Measurements from ENCODE around the gene CCDC158. TPM values are rescaled to one million over a fixed set of nuclear protein-coding genes. Genes with fewer than 3 reads are reported as not detected.

CCDC158 gene
- total and polyA plus RNA-seq, 4 donors, result 0.04 to 0.37 (median 0.14) TPM

DNA sequence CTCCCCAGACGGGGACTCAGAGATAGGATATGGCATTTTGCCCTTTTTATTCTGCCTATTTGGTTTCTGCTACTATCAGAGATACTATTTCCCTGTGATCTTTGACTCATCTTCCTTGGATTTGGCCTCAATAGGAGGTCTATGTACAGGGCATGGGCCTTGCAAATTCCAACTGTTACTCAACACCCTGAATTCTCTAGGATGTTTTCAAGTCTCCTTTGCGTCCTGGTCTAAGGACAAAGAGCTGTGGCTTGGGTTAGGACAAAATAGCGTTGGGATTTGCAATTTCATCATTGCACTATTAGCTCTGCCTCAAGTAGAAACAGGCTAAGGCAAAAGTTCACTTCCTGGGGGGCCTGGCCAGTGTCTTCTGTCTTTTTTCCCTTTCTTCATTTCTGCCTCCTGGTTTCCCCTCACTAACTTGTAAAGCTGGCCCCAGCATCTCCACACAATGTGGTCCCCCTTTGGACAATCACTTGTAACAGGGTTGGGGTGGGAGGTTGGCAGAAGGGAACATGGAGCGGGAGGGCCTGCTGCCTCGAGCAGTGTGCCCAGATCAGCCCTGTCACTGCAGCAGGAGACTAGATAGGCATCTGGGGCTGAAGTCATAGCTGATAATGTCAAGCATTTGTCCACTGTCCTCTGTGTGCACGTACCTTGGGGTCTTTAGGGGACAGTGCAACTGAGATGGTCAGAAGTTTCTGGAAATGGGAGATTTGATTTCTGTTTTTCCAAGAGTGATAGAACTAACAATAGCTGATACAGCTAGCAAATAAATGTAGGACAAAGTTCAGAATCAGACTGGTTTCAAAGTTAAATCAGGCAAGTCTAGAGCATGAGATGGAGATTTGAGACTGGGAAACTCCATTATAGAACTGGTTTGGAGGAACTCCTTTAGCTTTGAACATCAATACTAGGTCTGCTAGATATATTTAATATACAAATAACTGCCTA lies 140.2 kb downstream of the CCDC158 start:
- no peaks in the 10 kb centered on the region for H3K4me1 ChIP-seq (ENCODE audit: control insufficient read depth in 5 of 5, insufficient read depth in 5 of 5, low read length in 5 of 5)
- H3K36me3 ChIP-seq (ENCODE audit: control insufficient read depth in 4 of 4, insufficient read depth in 4 of 4, low read length in 4 of 4), result no peaks in the 10 kb centered on the region
- H3K27me3 ChIP-seq (ENCODE audit: control insufficient read depth in 3 of 3, insufficient read depth in 3 of 3, low read length in 2 of 3), result no peaks in the 10 kb centered on the region
- DNase-seq, result no peak
- ATAC-seq (ENCODE audit: insufficient read depth, low FRiP score), result no peak
- H3K27ac ChIP-seq (ENCODE audit: low read depth in 1 of 2, low read length in 1 of 2), result peak overlapping the region in 1 of 2 donors; percentile 15
- 81 to 86% methylated on average over 6 of the region's 6 CpGs for WGBS, 2 donors
- H3K9me3 ChIP-seq (ENCODE audit: control insufficient read depth in 4 of 4, insufficient read depth in 3 of 4, low read length in 3 of 4), result peaks cover 0 to 2% (median 0%) of the 10 kb centered on the region in 4 donors
- no peak overlapping the region for H3K4me3 ChIP-seq
- H3K9ac ChIP-seq (ENCODE audit: insufficient read depth in 1 of 2, low read length in 2 of 2), result no peak overlapping the region
- TF ChIP-seq, protein P1, sequence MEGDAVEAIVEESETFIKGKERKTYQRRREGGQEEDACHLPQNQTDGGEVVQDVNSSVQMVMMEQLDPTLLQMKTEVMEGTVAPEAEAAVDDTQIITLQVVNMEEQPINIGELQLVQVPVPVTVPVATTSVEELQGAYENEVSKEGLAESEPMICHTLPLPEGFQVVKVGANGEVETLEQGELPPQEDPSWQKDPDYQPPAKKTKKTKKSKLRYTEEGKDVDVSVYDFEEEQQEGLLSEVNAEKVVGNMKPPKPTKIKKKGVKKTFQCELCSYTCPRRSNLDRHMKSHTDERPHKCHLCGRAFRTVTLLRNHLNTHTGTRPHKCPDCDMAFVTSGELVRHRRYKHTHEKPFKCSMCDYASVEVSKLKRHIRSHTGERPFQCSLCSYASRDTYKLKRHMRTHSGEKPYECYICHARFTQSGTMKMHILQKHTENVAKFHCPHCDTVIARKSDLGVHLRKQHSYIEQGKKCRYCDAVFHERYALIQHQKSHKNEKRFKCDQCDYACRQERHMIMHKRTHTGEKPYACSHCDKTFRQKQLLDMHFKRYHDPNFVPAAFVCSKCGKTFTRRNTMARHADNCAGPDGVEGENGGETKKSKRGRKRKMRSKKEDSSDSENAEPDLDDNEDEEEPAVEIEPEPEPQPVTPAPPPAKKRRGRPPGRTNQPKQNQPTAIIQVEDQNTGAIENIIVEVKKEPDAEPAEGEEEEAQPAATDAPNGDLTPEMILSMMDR (IDR thresholded peaks at IDR 0.05; ENCODE audit: control extremely low read depth, extremely low read depth), result no peak

DNA sequence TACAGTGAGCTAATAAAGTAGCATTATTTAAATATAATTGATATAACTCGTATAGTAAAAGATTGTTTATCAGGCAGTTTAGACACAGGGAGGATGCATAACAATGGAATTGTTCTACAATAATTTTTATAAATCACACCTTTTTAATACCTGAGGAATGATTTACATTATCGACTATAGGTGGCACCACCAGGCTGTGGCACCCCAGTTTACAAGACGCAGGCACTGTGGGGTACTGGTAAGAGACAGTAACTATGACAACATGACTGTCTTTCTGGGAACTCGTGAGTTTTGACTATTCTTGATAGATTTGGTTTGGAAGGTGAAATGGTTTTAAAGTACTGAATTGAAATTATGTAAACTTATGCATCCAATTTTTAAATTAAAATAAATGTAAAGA lies 141.5 kb downstream of the CCDC158 start:
- H3K36me3 ChIP-seq (ENCODE audit: control insufficient read depth in 4 of 4, insufficient read depth in 4 of 4, low read length in 4 of 4), result no peaks in the 10 kb centered on the region
- 46 to 74% methylated on average over 4 of the region's 4 CpGs for WGBS, 2 donors
- no peak overlapping the region for H3K4me3 ChIP-seq
- ATAC-seq (ENCODE audit: insufficient read depth, low FRiP score), result no peak
- no peaks in the 10 kb centered on the region for H3K27me3 ChIP-seq (ENCODE audit: control insufficient read depth in 3 of 3, insufficient read depth in 3 of 3, low read length in 2 of 3)
- no peak overlapping the region for H3K9ac ChIP-seq (ENCODE audit: insufficient read depth in 1 of 2, low read length in 2 of 2)
- no peak for DNase-seq
- no peaks in the 10 kb centered on the region for H3K4me1 ChIP-seq (ENCODE audit: control insufficient read depth in 5 of 5, insufficient read depth in 5 of 5, low read length in 5 of 5)
- no peak overlapping the region for H3K27ac ChIP-seq (ENCODE audit: low read depth in 1 of 2, low read length in 1 of 2)
- H3K9me3 ChIP-seq (ENCODE audit: control insufficient read depth in 4 of 4, insufficient read depth in 3 of 4, low read length in 3 of 4), result peaks cover 0 to 2% (median 0%) of the 10 kb centered on the region in 4 donors
- TF ChIP-seq, protein P1 (IDR thresholded peaks at IDR 0.05; ENCODE audit: control extremely low read depth, extremely low read depth), result no peak

DNA sequence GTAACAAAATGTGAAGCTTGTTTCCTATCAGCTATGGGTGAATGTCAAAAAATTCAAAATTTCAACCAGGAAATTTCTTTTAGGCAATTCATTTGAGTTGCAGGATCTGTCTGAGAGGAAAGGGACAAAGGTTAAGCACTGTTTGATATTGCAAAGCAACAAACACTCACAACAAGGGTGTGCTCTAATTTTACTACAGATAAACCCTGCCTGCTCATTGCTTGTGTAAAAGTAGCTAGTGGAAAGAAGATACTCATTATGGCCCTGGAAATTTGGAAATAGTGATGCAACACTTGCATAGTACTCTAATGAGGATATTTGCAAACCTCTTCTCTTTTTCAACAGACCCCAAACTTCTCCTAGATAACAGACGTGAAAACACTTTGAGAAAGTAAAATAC lies 142.4 kb downstream of the CCDC158 start:
- DNase-seq (no peak), ATAC-seq (ENCODE audit: insufficient read depth, low FRiP score) (no peak)
- 31 to 34% methylated on average over 1 of the region's 1 CpG for WGBS, 2 donors

More for the DNA sequence above, 142.4 kb downstream of the CCDC158 start:
- Histone ChIP-seq H3K4me1 (ENCODE audit: control insufficient read depth in 5 of 5, insufficient read depth in 5 of 5, low read length in 5 of 5) (no peaks in the 10 kb centered on the region), H3K9ac (ENCODE audit: insufficient read depth in 1 of 2, low read length in 2 of 2) (no peak overlapping the region), H3K9me3 (ENCODE audit: control insufficient read depth in 4 of 4, insufficient read depth in 3 of 4, low read length in 3 of 4) (peaks cover 0 to 2% (median 0%) of the 10 kb centered on the region in 4 donors), H3K27me3 (ENCODE audit: control insufficient read depth in 3 of 3, insufficient read depth in 3 of 3, low read length in 2 of 3) (no peaks in the 10 kb centered on the region), H3K4me3 (no peak overlapping the region), H3K36me3 (ENCODE audit: control insufficient read depth in 4 of 4, insufficient read depth in 4 of 4, low read length in 4 of 4) (no peaks in the 10 kb centered on the region), H3K27ac (ENCODE audit: low read depth in 1 of 2, low read length in 1 of 2) (no peak overlapping the region)
- TF ChIP-seq, protein P1 (IDR thresholded peaks at IDR 0.05; ENCODE audit: control extremely low read depth, extremely low read depth), result no peak

All from lung (tissue), 12 donors.